Transverse colon (tissue), 4 donors: ENCODE data around the gene RGS19. TPM values are rescaled to one million over a fixed set of nuclear protein-coding genes. Genes with fewer than 3 reads are reported as not detected.

ENCODE experiments used
- DNase-seq: peaks from one replicate; pipeline ENCODE4 v3.0.0-alpha.2; 2019
- H3K27ac ChIP-seq, 4 donors: fragments of 200-600 bp; sonication (generic); 2 replicates each; pipeline ENCODE4 v1.5.1; 2016 to 2018; ENCODE audit warnings: inconsistent platforms in 4 of 4
- H3K27me3 ChIP-seq: fragments of 200-600 bp; sonication (generic); 2 replicates; pipeline ENCODE4 v1.5.1; 2017; ENCODE audit warnings: inconsistent platforms
- H3K36me3 ChIP-seq, 4 donors: fragments of 200-600 bp; sonication (generic); 2 replicates each; pipeline ENCODE4 v1.5.1; 2017 to 2019; ENCODE audit warnings: inconsistent platforms in 4 of 4
- H3K4me1 ChIP-seq, 4 donors: fragments of 200-600 bp; sonication (generic); 2 replicates each; pipeline ENCODE4 v1.5.1; 2017 to 2020; ENCODE audit warnings: inconsistent platforms in 4 of 4
- H3K4me3 ChIP-seq, 4 donors: fragments of 200-600 bp; sonication (generic); 1 replicate in 1 of 4; 2 replicates in 3 of 4; pipeline versions ENCODE4 v1.5.1 to v1.6.1; 2017 to 2019; ENCODE audit warnings: inconsistent platforms in 4 of 4
- H3K9me3 ChIP-seq, 2 donors: fragments of 200-600 bp; sonication (generic); 2 replicates each; pipeline ENCODE4 v1.5.1; 2017 to 2019; ENCODE audit warnings: inconsistent platforms in 2 of 2
- CTCF ChIP-seq, 5 experiments: fragments of 200-600 bp in 3 of 5; fragments of 450-650 bp in 2 of 5; sonication (generic) in 3 of 5; IDR thresholded peaks; 1 replicate in 2 of 5; 2 replicates in 3 of 5; pipeline ENCODE4 v1.5.1; 2016 to 2017; ENCODE audit warnings: antibody characterized with exemption in 5 of 5, inconsistent platforms in 3 of 5, mild to moderate bottlenecking in 2 of 5, moderate library complexity in 1 of 5
- EP300 ChIP-seq: sonication (generic); formaldehyde crosslinking; IDR thresholded peaks from one replicate; pipeline ENCODE4 v1.6.1; 2017; ENCODE audit warnings: antibody characterized with exemption, low read depth
- POLR2A ChIP-seq: fragments of 450-650 bp; IDR thresholded peaks from one replicate; pipeline ENCODE4 v1.6.1; 2016; ENCODE audit warnings: antibody characterized with exemption, mild to moderate bottlenecking, moderate library complexity
- POLR2AphosphoS5 ChIP-seq, 3 donors: sonication (generic); formaldehyde crosslinking; IDR thresholded peaks; one replicate each; pipeline ENCODE4 v1.6.1; 2016; ENCODE audit warnings: antibody characterized with exemption in 3 of 3
- WGBS, 2 donors: methylation state at CpG; one replicate each; pipeline ENCODE4 v1.1.5; 2018; ENCODE audit warnings: low coverage in 1 of 2; 5-methylcytosine and 5-hydroxymethylcytosine counted together
- in situ Hi-C, 4 donors: fragments of 200-750 bp; cut with MboI; loops; one replicate each; pipeline versions ENCODE4 v1.15.0 to v1.15.1; 2017; ENCODE audit warnings: low sequenced_read_pairs in 3 of 4, low pct_ligation_motif_present in 1 of 4, low pct_unique_long_range_greater_than_20kb in 1 of 4
- intact Hi-C: fragments of 100-400 bp; cut with DNase I; formaldehyde crosslinking; loops from one replicate; pipeline ENCODE4 v1.15.1; 2023; ENCODE audit warnings: low total_unique reads
- total RNA-seq, 4 donors: library from RNA; depleted of rRNA; stranded (reverse); fragments of >200 nt; gene quantifications; one replicate each; pipeline ENCODE4 v1.1.0, GENCODE V29; 2016

Gene RGS19
- total RNA-seq, 4 donors from 2014 or later, result 5.5 to 37.4 (median 10.8) TPM; not detected in 1

GRCh38 chr20:64035933-64036345, 43.4 kb downstream of the RGS19 start, which contains the start of gene C20orf204:
Gene C20orf204 (plus strand): TSS chr20:64036182. CDS start chr20:64036324, 142 bp downstream.
- Histone ChIP-seq H3K27me3 (peaks cover 50% of the 10 kb centered on the region), H3K9me3 (no peaks in the 10 kb centered on the region), H3K4me1 (peaks cover 9 to 25% (median 15%) of the 10 kb centered on the region in 4 donors), H3K4me3 (no peak within 1 kb of the TSS), H3K27ac (no peak within 1 kb of the TSS), H3K36me3 (peaks cover 0 to 23% (median 7%) of the 10 kb centered on the region in 4 donors)
- no peak for DNase-seq
- no peak for TF ChIP-seq POLR2A
- TF ChIP-seq CTCF (IDR thresholded peaks at IDR 0.05), result no peak
- no peak for TF ChIP-seq POLR2AphosphoS5 (IDR thresholded peaks at IDR 0.05)
- TF ChIP-seq EP300, result no peak
- intact Hi-C loops, result loop anchor here (5.0 kb wide), 1 partner anchor 76 kb away; no protein-coding TSS in a partner anchor
- in situ Hi-C loops, result no loop called here
- WGBS, 2 donors, result 90% methylated on average over 10 of the region's 10 CpGs; no CpG with 5 or more reads in 1 of the 2 donors

- WGBS, 2 donors, result 64 to 100% methylated on average over 1 to 12 of the region's 17 CpGs
- intact Hi-C loops (loop anchor here (5.0 kb wide), 1 partner anchor 77 kb away; no protein-coding TSS in a partner anchor), in situ Hi-C loops (no loop called here)
- Histone ChIP-seq H3K4me1 (peaks cover 10 to 29% (median 18%) of the 10 kb centered on the region in 4 donors), H3K27ac (no peak overlapping the region), H3K36me3 (peaks cover 0 to 23% (median 7%) of the 10 kb centered on the region in 4 donors), H3K9me3 (no peaks in the 10 kb centered on the region), H3K4me3 (no peak overlapping the region), H3K27me3 (peaks cover 44% of the 10 kb centered on the region)
- DNase-seq, result no peak
- TF ChIP-seq POLR2AphosphoS5 (IDR thresholded peaks at IDR 0.05), result no peak
- TF ChIP-seq CTCF (IDR thresholded peaks at IDR 0.05), result no peak
- TF ChIP-seq EP300, result no peak
- no peak for TF ChIP-seq POLR2A
Observed at GRCh38 chr20:64035066-64035932, 44.0 kb downstream of the RGS19 start.

- Histone ChIP-seq H3K9me3 (no peaks in the 10 kb centered on the region), H3K27me3 (peaks cover 31% of the 10 kb centered on the region), H3K4me1 (peaks cover 9 to 27% (median 15%) of the 10 kb centered on the region in 4 donors), H3K36me3 (peaks cover 0 to 33% (median 12%) of the 10 kb centered on the region in 4 donors), H3K4me3 (no peak overlapping the region), H3K27ac (no peak overlapping the region)
- in situ Hi-C loops, result no loop called here
- no peak for DNase-seq
- intact Hi-C loops, result no loop called here
- 79% methylated on average over 11 of the region's 11 CpGs; no CpG with 5 or more reads in 1 of the 2 donors for WGBS, 2 donors
- TF ChIP-seq POLR2AphosphoS5 (IDR thresholded peaks at IDR 0.05), result no peak
Observed at GRCh38 chr20:64033981-64034493, 45.3 kb downstream of the RGS19 start.

GRCh38 chr20:64032706-64033624, 46.4 kb downstream of the RGS19 start:
- DNase-seq, result no peak
- Histone ChIP-seq H3K9me3 (no peaks in the 10 kb centered on the region), H3K36me3 (peaks cover 0 to 42% (median 16%) of the 10 kb centered on the region in 4 donors), H3K4me1 (peaks cover 3 to 16% (median 7%) of the 10 kb centered on the region in 4 donors), H3K27ac (no peak overlapping the region), H3K27me3 (peaks cover 26% of the 10 kb centered on the region), H3K4me3 (no peak overlapping the region)
- WGBS, 2 donors, result 89% methylated on average over 31 of the region's 31 CpGs; no CpG with 5 or more reads in 1 of the 2 donors
- no peak for TF ChIP-seq EP300
- in situ Hi-C loops (no loop called here), intact Hi-C loops (no loop called here)
